Epithelial cell of proximal tubule (primary cell): ENCODE results near the gene OOSP4B. TPM values are rescaled to one million over a fixed set of nuclear protein-coding genes. Genes with fewer than 3 reads are reported as not detected.
"Not testable (repeated sequence)": the region's sequence is repeated elsewhere in the genome, so short reads cannot be mapped to it uniquely, and the experiment has no call there.

Experiments used
- DNase-seq: peaks from one replicate; pipeline ENCODE4 v3.0.0-alpha.2; 2011; ENCODE audit warnings: low read depth
- H3K4me3 ChIP-seq: 2 replicates; pipeline ENCODE4 v1.5.1; 2011; ENCODE audit warnings: low read depth, mild to moderate bottlenecking, low read length
- CTCF ChIP-seq: conservative IDR thresholded peaks from 2 replicates; pipeline ENCODE4 v1.5.1; 2012; ENCODE audit warnings: low read depth, mild to moderate bottlenecking, low read length
- total RNA-seq: library from RNA; depleted of rRNA; stranded (reverse); fragments of >200 nt; gene quantifications from 2 replicates; pipeline ENCODE4 v1.2.3, GENCODE V29; 2015

Gene OOSP4B
- total RNA-seq, 1 donor from 2014 or later: not detected

- DNase-seq: no peak
- H3K4me3 ChIP-seq: no peak overlapping the region
- TF ChIP-seq CTCF: no peak
These were observed 1.1 kb downstream of the OOSP4B start for GRCh38 chr11:60018058-60018457.

DNA sequence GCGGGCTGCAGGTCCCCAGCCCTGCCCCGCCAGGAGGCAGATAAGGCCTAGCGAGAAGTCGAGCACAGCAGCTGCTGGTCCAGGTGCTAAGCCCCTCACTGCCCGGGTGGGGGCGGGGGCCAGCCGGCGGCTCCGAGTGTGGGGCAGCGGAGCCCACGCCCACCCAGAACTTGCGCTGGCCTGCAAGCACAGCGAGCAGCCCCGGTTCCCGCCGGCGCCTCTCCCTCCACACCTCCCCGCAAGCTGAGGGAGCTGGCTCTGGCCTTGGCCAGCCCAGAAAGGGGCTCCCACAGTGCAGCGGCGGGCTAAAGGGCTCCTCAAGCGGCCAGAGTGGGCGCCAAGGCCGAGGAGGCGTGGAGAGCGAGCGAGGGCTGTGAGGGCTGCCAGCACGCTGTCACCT, 3.4 kb downstream of the OOSP4B start:
- DNase-seq, H3K4me3 ChIP-seq: not testable (repeated sequence)

- no peak for DNase-seq
- no peak for TF ChIP-seq CTCF
- no peak overlapping the region for H3K4me3 ChIP-seq
These were observed 12.1 kb downstream of the OOSP4B start for GRCh38 chr11:60029015-60029632.

DNA sequence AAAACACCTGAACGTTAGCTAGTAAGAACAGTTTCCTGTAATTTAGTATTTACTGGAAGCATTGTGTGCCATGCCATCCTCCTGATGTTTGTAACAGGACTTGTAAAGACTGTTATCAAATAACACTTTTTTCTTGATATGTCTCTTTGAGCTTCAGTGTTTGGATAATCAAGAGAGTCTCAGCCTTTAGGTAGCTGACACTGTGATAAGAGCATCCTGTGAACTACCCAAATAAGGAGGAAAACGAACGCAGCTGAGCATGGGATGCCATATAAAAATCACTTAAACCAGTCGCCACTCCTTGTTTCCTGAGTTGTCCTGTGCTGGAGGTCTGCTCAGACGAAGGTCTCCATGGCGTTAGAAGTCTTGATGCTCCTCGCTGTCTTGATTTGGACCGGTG, 23.1 kb downstream of the OOSP4B start, which contains the start of gene OOSP2:
Gene OOSP2 (plus strand): TSS at position 301 of the 400 bp plus-strand sequence. CDS start 51 bp downstream, at position 352.
- TF ChIP-seq CTCF: no peak
- DNase-seq: no peak
- no peak within 1 kb of the TSS for H3K4me3 ChIP-seq

- not testable (repeated sequence) for H3K4me3 ChIP-seq, DNase-seq
These were observed 33.4 kb downstream of the OOSP4B start for GRCh38 chr11:60050422-60050821.

GRCh38 chr11:60050839-60051238, 33.9 kb downstream of the OOSP4B start:
- not testable (repeated sequence) for H3K4me3 ChIP-seq, DNase-seq

DNA sequence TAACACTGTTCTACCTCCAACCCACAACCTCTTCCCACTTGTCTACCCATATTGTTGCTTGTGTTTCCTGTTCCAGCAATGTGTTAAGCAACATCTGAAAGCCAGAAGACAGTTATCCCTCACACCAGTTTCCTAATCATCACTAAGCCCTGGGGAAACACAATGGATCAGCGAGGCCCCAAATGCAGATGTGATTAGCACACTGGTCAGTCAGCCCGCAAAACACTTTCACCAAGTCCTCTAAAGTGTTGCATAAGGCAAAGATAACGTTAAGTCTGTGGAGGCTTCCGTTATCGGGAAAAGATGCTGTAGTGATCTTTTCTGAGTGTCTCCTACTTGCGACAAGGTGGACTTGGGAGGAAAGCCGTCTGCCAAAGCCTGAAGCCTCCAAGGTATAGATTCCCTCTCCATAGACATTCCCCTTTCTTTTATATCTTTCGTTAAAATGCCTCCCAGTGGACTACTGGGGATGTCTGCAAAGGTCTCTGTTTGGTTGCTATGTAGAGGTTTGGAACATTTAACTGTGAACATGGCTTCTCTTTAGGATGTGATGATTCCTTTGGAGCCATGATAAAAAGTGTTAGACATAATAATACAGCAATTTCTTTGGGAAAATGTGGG, 39.5 kb downstream of the OOSP4B start, which contains the start of gene MS4A3:
Gene MS4A3 (plus strand): TSS at position 317 of the 621 bp plus-strand sequence. CDS start 4,496 bp downstream, outside the sequence.
- DNase-seq: no peak
- H3K4me3 ChIP-seq: no peak within 1 kb of the TSS
- no peak for TF ChIP-seq CTCF

GRCh38 chr11:60059052-60059451, 42.1 kb downstream of the OOSP4B start:
- no peak for TF ChIP-seq CTCF
- no peak overlapping the region for H3K4me3 ChIP-seq
- no peak for DNase-seq
